HG03521 (cell line): ENCODE measurements around the gene HOXC11.

Source experiments
- ATAC-seq: cut with Tn5 transposase; IDR thresholded peaks from one replicate; pipeline ENCODE4 v1.9.1; 2021; ENCODE audit warnings: mild to moderate bottlenecking, moderate library complexity; ENCODE audit not compliant: unreplicated experiment

Gene HOXC11

GRCh38 chr12:53997204-53998109 lies 24.5 kb downstream of the HOXC11 start:
- no peak for ATAC-seq

DNA sequence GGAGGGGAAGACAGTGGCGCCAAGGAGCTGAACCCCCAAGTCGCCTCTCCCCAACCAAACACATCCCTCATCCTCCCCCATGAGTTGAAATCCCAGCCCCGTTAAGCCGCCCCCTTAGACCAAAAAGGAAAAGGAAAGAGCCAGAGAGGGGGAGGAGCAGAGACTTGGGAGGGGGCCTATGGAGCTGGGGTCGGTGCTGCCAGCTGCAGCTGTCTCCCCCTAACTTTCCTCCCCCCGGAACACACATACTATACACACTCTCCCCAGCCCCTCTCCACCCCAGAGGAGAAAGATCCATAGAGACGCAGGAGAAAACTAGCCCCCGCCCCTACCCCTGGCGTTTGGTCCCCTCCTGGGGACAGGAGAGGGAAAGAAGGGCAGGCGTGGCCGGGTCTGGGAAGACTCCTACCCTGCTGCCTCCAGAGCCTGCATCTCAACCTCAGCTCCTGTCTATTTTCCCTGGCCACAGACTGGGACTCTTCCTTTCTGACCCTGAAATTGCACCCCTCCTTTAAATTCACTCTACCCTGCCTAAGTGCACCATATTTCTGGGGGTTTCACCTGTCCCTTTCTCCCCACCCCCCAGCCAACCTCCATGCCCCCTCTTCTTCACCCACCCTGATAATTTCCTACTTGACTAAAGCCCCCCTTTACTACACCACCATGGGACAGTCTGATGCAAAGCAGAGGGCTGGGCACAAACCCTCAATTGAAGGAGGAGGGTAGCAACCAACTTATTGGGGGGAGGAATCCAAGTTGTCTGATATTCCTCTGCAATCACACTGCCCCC lies 25.4 kb downstream of the HOXC11 start:
- no peak for ATAC-seq

GRCh38 chr12:53998900-53999236 lies 25.9 kb downstream of the HOXC11 start:
- no peak for ATAC-seq

DNA sequence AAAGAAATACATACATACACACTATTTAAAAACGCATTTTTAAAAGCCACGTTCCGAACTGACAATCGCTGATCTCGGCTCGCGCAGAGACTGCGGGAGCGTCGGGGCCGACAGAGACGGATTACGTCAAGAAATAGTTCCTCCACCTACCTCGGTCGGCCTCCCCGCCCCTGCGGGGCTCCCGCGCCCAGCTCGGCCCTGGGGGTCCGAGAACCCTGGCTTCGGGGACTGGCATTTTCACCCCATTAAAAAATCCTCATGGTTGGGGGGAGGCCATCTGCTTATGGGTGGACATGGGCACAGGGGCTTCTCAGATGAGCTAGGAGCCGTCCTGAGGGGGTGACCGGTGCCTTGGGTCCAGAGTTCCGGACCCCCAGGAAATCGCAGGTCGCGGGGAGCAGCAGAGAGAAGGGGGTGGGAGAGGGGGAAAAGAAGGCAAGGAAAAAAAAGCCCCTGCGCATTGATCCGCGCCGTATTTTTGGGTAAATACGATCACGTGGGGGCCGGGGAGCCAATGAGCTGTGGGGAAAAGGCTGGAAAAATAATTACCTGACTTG lies 26.7 kb downstream of the HOXC11 start:
- ATAC-seq, result no peak

DNA sequence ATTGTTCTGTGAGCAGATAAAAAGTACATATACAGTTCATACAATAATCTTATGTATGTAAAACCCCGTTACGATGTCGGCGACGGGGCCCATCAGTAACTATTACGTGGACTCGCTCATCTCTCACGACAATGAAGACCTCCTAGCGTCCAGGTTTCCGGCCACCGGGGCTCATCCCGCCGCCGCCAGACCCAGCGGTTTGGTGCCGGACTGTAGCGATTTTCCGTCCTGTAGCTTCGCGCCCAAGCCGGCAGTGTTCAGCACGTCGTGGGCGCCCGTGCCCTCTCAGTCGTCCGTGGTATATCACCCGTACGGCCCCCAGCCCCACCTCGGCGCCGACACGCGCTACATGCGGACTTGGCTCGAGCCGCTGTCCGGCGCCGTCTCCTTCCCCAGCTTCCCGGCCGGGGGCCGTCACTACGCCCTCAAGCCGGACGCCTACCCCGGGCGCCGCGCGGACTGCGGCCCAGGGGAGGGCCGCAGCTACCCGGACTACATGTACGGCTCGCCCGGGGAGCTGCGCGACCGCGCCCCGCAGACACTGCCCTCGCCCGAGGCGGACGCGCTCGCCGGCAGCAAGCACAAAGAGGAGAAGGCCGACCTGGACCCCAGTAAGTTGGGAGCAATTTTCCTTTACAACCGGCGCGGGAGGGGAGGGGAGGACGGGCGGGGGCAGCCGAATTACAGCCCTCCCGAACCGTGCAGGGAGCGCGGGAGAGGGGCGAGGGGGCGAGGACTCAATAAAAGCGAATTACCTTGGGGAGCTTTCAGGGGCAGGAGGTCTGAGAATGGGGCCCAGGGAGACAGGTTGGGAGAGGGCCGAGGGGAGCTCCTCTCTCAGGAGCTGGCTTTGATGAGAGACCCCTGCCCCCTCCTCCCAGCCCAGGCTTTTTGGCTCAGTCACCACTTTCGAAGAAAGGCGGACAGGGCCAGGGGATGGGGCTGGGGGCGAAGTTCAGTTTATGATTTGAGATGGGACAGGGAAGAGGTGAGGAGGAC lies 27.5 kb downstream of the HOXC11 start, which contains the start of gene HOXC9:
TSS of gene HOXC9 (plus strand) at position 46 of the 999 bp plus-strand sequence. CDS start at position 74, 28 bp downstream.
- no peak for ATAC-seq

DNA sequence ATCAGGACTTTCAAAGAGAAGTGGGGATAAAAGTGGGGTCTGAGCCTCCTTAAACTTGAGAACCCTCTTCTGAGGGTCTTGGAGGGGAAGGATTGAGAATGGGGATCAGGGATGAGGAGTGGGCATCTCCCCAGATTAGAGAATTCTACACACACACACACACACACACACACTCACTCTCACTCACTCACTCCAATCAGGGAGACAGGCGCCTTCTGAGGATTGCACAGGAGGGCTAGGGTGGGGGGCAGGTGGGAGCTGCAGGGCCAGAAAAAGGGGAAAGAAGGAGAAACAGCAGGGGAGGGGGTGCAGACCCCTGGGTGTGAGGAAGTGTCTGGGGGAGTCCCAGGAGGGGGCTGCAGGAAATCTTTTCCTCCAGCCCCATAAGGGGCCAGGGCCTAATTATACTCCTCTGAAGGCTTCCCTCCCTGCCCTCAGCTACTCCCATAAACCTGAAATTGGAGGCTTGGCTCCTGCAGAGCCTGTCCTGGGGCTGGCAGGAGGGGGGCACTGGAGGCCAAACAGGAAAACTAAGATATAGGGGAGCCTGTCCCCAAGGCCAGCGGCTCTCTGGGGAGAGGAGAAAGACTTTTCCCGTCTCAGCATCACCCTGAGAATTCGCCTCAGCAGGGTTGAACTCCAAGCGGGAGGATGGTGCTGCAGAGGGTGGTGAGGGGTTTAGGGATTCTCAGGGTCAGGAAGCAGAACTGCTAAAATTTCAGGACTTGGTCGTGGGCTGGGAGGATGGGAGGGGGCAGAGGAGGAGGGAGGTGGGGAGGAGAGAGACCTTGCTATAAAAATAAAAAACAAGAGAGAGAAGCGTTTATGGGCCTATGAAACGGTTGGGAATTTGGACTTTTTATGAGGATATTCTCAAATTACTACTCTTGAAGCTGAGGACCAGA lies 28.6 kb downstream of the HOXC11 start:
- ATAC-seq, result no peak

DNA sequence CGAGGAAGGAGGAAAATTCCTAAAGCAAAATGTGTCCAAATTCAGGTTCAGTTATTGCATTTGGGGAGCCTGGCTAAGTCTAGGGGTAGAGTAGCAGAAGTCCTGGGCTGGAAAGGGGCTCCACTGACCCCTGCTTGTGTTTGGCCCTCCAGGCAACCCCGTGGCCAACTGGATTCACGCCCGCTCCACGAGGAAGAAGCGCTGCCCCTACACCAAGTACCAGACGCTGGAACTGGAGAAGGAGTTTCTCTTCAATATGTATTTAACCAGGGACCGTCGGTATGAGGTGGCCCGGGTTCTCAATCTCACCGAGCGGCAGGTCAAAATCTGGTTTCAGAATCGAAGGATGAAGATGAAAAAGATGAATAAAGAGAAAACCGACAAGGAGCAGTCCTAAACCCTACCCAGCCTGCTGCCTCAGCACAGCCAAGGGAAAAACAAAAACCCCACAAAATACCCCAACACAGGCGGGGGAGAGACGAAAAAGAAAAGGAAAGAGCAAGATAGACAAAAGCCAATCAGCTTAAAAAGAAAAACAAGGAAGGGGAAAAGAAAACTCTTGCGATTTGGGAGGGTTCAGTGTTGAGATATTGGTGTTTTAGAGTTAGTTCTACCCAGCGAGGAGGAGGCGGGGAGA lies 29.5 kb downstream of the HOXC11 start:
- ATAC-seq, result no peak

- no peak for ATAC-seq
Observed at GRCh38 chr12:54002915-54003389, 30.0 kb downstream of the HOXC11 start.

DNA sequence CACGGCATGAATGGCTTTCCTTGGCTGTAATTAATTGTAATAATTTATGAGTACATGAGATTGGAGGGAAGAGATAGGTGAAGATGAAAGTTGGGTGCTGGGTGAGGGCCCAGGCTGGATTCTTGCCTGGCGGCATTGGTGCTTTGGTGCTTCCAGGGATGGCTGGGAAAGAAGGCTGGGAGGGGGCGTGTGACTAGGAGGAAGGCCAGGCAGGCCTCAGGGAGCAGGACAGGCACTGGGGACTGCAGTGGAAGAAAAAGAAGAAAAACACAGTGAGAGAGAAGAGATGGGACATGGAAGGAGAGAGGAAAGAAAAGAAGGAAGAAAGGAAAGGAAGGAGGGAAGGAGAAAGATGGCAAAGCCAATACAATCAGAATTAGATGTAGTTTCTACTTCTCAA lies 30.7 kb downstream of the HOXC11 start:
- ATAC-seq, result no peak

DNA sequence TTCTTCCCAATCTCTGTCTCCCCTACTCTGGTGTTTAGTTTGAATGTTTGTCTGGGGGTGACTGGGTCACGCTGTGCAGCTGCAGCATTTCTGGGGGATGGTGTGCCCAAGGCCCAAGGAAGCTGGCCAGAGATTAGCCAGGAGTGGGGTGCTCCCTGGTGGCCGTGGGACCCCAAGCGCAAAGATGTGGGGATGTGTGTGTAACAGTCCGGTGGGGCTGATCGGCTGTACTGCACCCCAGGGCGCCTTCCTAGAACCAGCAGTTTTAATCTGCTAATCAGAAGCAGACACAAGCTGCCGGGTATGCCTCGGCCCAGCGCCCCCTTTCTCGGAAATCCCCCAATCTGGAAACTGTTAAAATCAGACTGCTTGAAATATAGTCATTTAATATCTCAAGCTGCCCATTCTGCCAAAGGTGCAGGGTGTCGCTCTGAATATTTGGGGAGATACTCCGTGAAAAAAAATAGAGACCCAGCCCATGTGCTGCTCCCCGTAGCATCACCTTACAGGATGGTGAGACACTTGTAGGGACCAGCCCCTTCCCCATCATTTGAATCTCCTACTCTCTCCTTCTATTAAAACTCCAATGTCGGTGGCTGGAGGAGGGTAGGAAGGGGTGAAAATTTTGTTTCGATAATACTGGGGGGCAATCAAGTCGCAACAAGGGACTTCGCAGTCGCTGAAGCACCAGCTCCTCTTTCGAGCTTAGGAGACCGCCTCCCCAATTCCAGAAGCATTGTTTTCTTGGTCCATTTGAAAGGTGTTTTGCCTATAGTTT lies 31.3 kb downstream of the HOXC11 start:
- ATAC-seq, result no peak

DNA sequence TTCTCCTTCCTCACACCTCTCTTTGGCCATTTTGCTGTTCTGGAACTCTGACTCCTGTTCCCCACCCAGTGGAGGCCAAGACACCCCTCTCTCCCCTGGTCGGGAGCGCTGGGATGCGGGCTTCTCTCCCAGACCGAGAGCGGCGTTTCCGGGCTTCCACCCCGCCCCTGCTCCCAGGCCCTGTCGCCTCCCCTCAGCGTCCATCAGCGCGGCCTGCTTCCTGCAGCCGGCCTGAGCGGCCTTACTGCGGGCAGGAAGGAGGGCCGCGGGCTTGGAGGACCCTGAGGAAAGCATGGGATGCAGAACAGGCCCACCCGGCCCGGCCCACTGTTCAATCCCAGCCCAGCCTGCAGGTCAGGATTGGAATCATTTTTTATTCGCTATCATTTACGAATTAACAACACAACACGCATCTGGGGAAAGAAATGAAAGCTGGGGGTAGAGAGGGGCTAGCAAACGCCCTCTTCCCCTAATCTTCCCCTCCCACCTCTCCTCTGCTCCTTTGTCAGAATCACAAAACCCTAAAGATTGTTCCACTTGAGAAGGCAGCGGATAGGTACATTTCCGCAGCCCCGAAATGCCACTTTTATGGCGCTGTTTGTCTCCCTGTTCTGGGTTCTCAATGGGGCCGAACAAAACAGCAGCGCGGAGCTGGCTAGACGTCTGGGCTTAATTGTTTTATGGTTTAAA lies 32.1 kb downstream of the HOXC11 start:
- ATAC-seq, result no peak

- no peak for ATAC-seq
Observed at GRCh38 chr12:54005531-54005852, 32.6 kb downstream of the HOXC11 start.

DNA sequence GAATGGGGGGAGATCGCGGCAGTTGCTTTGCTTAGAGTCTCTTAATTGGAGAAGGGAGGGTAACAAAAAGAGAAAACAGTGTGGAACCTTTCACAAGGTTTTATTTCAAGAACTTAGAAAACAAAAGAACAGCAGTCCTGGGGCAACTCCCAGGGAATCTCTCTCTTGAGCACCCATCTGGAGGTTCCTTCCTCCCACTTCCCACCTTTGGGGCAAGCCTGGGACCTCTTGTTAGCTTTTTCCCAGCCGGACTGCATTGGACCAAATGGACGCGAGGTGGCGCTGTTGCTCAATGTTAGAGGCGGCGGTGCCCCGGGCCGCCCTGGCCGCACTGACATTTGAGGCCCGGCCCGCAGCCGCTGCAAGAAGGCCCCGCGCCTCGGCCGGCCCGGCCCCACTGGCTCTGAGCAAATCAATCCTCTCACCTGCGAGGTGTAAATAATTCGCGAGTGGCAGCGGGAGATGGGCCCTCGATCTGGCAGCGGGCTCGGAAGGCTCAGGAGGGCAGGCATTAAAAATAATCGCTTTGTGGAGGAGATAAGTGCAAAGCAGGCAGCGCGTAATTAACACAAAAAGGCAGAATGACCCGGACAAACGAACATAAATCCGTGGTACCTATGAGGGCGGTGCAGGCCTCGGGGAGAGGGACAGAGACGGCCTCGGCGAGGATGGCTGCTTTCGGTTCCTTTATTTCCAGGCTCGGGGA lies 33.1 kb downstream of the HOXC11 start:
- no peak for ATAC-seq

DNA sequence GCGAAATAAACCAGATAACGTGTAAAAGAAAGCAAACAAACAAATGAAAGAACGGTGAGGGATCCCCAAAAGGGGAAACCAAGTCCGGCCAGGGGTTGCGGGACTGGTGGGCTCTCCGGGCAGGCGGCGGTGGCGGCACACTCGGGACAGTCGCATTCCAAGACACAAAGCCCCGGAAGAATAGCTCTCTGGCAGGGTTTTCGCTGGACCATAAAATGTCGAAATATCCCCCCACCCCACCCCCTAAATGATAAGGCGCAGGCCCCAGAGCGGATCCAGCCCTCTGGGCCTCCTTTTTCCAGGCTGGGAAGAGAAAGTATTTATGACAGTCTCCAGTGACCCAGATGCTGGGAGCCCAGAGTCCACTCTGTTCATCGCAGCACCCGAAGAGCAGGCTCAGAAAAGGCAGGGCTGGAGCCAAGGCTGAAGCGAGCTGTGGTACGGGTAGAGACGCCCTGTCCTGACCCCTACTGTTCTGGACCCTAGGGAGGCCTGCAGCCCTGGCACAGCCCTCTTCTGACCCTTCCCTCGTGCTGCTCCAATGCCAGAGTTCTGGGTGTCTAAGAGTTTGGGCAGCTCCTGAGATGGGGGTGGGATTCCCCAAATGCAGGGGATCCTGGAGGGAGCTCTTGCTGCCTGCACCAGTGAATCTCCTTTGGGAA lies 33.8 kb downstream of the HOXC11 start:
- ATAC-seq, result no peak

DNA sequence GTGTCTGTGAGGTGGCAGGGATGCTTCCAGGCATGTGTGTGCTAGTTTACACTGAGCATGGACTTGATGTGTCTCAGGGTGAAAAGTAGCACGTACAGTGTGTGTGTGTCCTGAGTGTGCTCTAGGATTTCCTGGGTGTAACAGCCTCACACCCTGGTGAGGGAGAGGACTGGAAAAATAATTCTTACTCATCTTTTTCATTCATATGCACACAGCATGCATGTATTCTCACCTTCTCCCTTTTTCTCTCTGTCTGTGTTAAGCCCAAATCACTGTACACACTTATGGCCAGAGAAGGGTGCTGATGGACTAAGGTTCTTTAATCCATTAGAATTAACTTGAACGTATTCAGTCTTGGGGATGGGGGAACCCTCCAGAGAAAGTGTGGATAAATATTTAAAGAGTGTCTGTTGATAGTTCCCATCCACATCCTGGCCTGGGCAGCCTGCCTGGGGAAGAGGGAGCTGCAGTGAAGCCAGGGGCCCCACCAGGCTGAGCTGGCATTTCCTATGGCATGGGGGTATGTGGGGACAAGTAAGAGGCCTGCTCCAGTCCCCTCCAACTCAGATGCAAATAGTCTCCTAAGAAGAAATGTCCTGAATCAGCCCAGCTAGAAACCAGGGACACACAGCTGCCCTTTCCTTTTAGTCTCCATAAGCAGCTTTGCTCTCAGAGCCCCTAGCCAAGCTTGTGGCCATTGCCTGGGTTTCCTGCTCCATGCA lies 34.8 kb downstream of the HOXC11 start:
- no peak for ATAC-seq

DNA sequence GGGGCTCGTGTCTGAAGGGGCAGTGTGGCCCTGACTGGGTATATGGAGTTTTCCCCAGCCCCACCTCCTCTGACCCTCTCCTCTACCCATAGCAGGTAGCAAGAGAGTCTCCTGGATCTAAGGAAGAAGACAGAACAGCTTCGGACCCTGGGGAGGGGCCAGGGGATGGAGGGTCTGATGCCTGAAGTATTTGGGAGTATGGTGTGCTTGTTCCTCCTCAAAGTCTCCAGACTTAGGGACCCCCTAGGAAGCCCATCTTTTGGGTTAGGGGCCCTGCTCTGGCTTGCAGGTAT lies 35.3 kb downstream of the HOXC11 start:
- ATAC-seq, result no peak
